ENCODE results near the gene TRIO.

The TRIO gene

GRCh38 chr5:14486996-14487896 is 344.1 kb downstream of the TRIO start:
- Histone ChIP-seq H3K4me2 (ENCODE audit: low read length) (no peak overlapping the region), H3K9me3 (ENCODE audit: control insufficient read depth, low read length) (no peaks in the 10 kb centered on the region), H3K9ac (no peak overlapping the region), H3K27ac (no peak overlapping the region), H3K4me3 (ENCODE audit: low read depth, low read length) (no peak overlapping the region), H3K27me3 (ENCODE audit: control insufficient read depth, insufficient read depth, low read length) (no peaks in the 10 kb centered on the region), H3K4me1 (no peaks in the 10 kb centered on the region), H2AFZ (no peak overlapping the region), H3K79me2 (peaks cover 3% of the 10 kb centered on the region), H3K36me3 (ENCODE audit: control insufficient read depth, insufficient read depth, low read length) (no peaks in the 10 kb centered on the region)
- no peak for TF ChIP-seq CTCF (IDR thresholded peaks at IDR 0.05)

GRCh38 chr5:14487897-14488570 is 344.9 kb downstream of the TRIO start:
- no peaks in the 10 kb centered on the region for H3K4me1 ChIP-seq
- no peak overlapping the region for H3K4me3 ChIP-seq (ENCODE audit: low read depth, low read length)
- no peak overlapping the region for H3K27ac ChIP-seq
- H3K9me3 ChIP-seq (ENCODE audit: control insufficient read depth, low read length): no peaks in the 10 kb centered on the region
- no peak for TF ChIP-seq CTCF (IDR thresholded peaks at IDR 0.05)
- no peaks in the 10 kb centered on the region for H3K36me3 ChIP-seq (ENCODE audit: control insufficient read depth, insufficient read depth, low read length)
- H3K27me3 ChIP-seq (ENCODE audit: control insufficient read depth, insufficient read depth, low read length): no peaks in the 10 kb centered on the region
- no peak overlapping the region for H3K9ac ChIP-seq
- peaks cover 3% of the 10 kb centered on the region for H3K79me2 ChIP-seq
- H2AFZ ChIP-seq: no peak overlapping the region
- no peak overlapping the region for H3K4me2 ChIP-seq (ENCODE audit: low read length)

GRCh38 chr5:14488709-14489108 is 345.6 kb downstream of the TRIO start:
- Histone ChIP-seq H3K27ac (no peak overlapping the region), H3K4me2 (ENCODE audit: low read length) (no peak overlapping the region), H3K79me2 (peaks cover 3% of the 10 kb centered on the region), H3K36me3 (ENCODE audit: control insufficient read depth, insufficient read depth, low read length) (no peaks in the 10 kb centered on the region), H3K9ac (no peak overlapping the region), H3K27me3 (ENCODE audit: control insufficient read depth, insufficient read depth, low read length) (no peaks in the 10 kb centered on the region), H3K9me3 (ENCODE audit: control insufficient read depth, low read length) (no peaks in the 10 kb centered on the region), H2AFZ (no peak overlapping the region), H3K4me3 (ENCODE audit: low read depth, low read length) (no peak overlapping the region), H3K4me1 (no peaks in the 10 kb centered on the region)
- no peak for TF ChIP-seq CTCF (IDR thresholded peaks at IDR 0.05)

GRCh38 chr5:14489643-14490042 is 346.5 kb downstream of the TRIO start:
- Histone ChIP-seq H3K4me1 (no peaks in the 10 kb centered on the region), H3K27ac (no peak overlapping the region), H3K79me2 (peaks cover 3% of the 10 kb centered on the region), H3K36me3 (ENCODE audit: control insufficient read depth, insufficient read depth, low read length) (no peaks in the 10 kb centered on the region), H3K4me2 (ENCODE audit: low read length) (no peak overlapping the region), H3K9me3 (ENCODE audit: control insufficient read depth, low read length) (no peaks in the 10 kb centered on the region), H3K4me3 (ENCODE audit: low read depth, low read length) (no peak overlapping the region), H2AFZ (no peak overlapping the region), H3K27me3 (ENCODE audit: control insufficient read depth, insufficient read depth, low read length) (no peaks in the 10 kb centered on the region), H3K9ac (no peak overlapping the region)
- TF ChIP-seq CTCF (IDR thresholded peaks at IDR 0.05): no peak
